ENCODE results near the gene SLC18A2. TPM values are rescaled to one million over a fixed set of nuclear protein-coding genes. Genes with fewer than 3 reads are reported as not detected.

The SLC18A2 gene
- total and polyA plus RNA-seq, 2 of the 8 experiments (the other 6 are each of a cell fraction or from before 2014, with no cell fraction given): 6.5 to 7.0 TPM

GRCh38 chr10:117212176-117212575 is 28.7 kb upstream of the SLC18A2 start:
- Histone ChIP-seq H2BK20ac (ENCODE audit: low read length) (no peak overlapping the region), H3K4me3 (ENCODE audit: extremely low read depth in 1 of 4, insufficient read depth in 2 of 4, low read depth in 3 of 4, low read length in 4 of 4) (no peak overlapping the region), H3K4me1 (replicated peaks in 1 of 4; ENCODE audit: control insufficient read depth in 3 of 4, insufficient read depth in 4 of 4, low read length in 3 of 4) (peaks cover 0 to 5% (median 3%) of the 10 kb centered on the region in 4 experiments; a peak in 5 of 7 replicates), H2AK5ac (ENCODE audit: low read depth, low read length) (no peak overlapping the region), H2BK15ac (ENCODE audit: low read length) (no peak overlapping the region), H3K18ac (ENCODE audit: extremely low read depth, low read length) (no peak overlapping the region), H3K27me3 (replicated peaks in 1 of 4; ENCODE audit: control insufficient read depth in 3 of 4, extremely low read depth in 1 of 4, insufficient read depth in 3 of 4, low read length in 3 of 4) (peaks cover 7 to 22% (median 19%) of the 10 kb centered on the region in 4 experiments), H3K79me1 (ENCODE audit: low read depth, low read length) (no peaks in the 10 kb centered on the region), H3K36me3 (ENCODE audit: control insufficient read depth in 2 of 4, insufficient read depth in 4 of 4, low read length in 3 of 4) (no peaks in the 10 kb centered on the region), H2BK120ac (replicated peaks; ENCODE audit: low read depth, low read length) (no peak overlapping the region), H2BK12ac (ENCODE audit: low read depth, low read length) (no peak overlapping the region), H2BK5ac (ENCODE audit: low read depth, low read length) (no peak overlapping the region), H4K91ac (replicated peaks; ENCODE audit: insufficient read length, low read length) (no peak overlapping the region), H4K8ac (ENCODE audit: extremely low read depth, insufficient read depth, low read length) (no peak overlapping the region), H3K23ac (ENCODE audit: insufficient read length) (no peak overlapping the region), H3K4ac (replicated peaks; ENCODE audit: insufficient read length, low read depth, low read length) (no peak overlapping the region), H2AFZ (ENCODE audit: low read length) (no peak overlapping the region), H3K27ac (ENCODE audit: low read depth, low read length) (no peak overlapping the region), H3K79me2 (ENCODE audit: control insufficient read depth in 1 of 2, insufficient read depth in 2 of 2, low read length in 2 of 2) (no peaks in the 10 kb centered on the region), H3K14ac (ENCODE audit: insufficient read length) (no peak overlapping the region), H3K9me3 (ENCODE audit: insufficient read depth in 2 of 2, low read depth in 1 of 2, low read length in 1 of 2) (peaks cover 0 to 3% of the 10 kb centered on the region in 2 experiments; a peak in 1 of 4 replicates), H3K4me2 (ENCODE audit: insufficient read depth in 1 of 2, low read depth in 2 of 2, low read length in 2 of 2) (no peak overlapping the region), H3K56ac (replicated peaks; ENCODE audit: insufficient read length, low read depth, low read length) (no peak overlapping the region), H4K5ac (ENCODE audit: insufficient read length, low read depth, low read length) (no peak overlapping the region), H3K9ac (replicated peaks in 1 of 4; ENCODE audit: extremely low read depth in 1 of 4, low read depth in 3 of 4, low read length in 3 of 4) (no peak overlapping the region), H4K20me1 (replicated peaks in 1 of 2; ENCODE audit: control insufficient read depth in 1 of 2, insufficient read depth in 2 of 2, low read length in 2 of 2) (no peaks in the 10 kb centered on the region), H3K23me2 (ENCODE audit: low read depth, low read length) (peaks cover 4% of the 10 kb centered on the region)
- ChIA-PET CTCF (ENCODE audit: partially characterized antibody) (no interaction called here), POLR2A (ENCODE audit: partially characterized antibody) (no interaction called here)
- 76% methylated on average over 1 of the region's 1 CpG; no CpG with 5 or more reads in 1 of the 2 experiments for WGBS, 2 experiments (ENCODE audit: extremely low coverage in 1 of 2, insufficient coverage in 1 of 2, insufficient read length in 1 of 2, insufficient replicate concordance in 2 of 2, low coverage in 1 of 2, low lambda C conversion rate in 2 of 2, missing lambda C conversion rate in 1 of 2)
- no peak for DNase-seq (ENCODE audit: low read depth in 1 of 2, low spot score in 2 of 2)
- no peak for FAIRE-seq
- TF ChIP-seq SUZ12 (IDR thresholded peaks at IDR 0.05; ENCODE audit: low read length) (no peak), E2F6 (IDR thresholded peaks at IDR 0.05) (no peak), RFX5 (IDR thresholded peaks at IDR 0.05; ENCODE audit: borderline replicate concordance, low read depth, low read length) (no peak), CEBPB (IDR thresholded peaks at IDR 0.05; ENCODE audit: low read depth, low read length) (no peak), SIRT6 (IDR thresholded peaks at IDR 0.05; ENCODE audit: low read length) (no peak), ATF2 (IDR thresholded peaks at IDR 0.05; ENCODE audit: low read length) (no peak), CBX5 (IDR thresholded peaks at IDR 0.05; ENCODE audit: low read depth, low read length) (no peak), ZNF274 (IDR thresholded peaks at IDR 0.05; ENCODE audit: borderline replicate concordance, extremely low read depth, low read length) (no peak), YY1 (IDR thresholded peaks at IDR 0.05; ENCODE audit: low read depth, low read length) (no peak), NANOG (IDR thresholded peaks at IDR 0.05; ENCODE audit: insufficient read depth, low read depth, low read length, poor library complexity, severe bottlenecking) (no peak)
